Activated naive CD4-positive, alpha-beta T cell treated with anti-CD3 and anti-CD28 coated beads, Interleukin-2, amount 50 U/mL, for 72 hours (primary cell): ENCODE measurements around the gene PRAF2. TPM values are rescaled to one million over a fixed set of nuclear protein-coding genes. Genes with fewer than 3 reads are reported as not detected.

Experiments
- ATAC-seq, 2 donors: fragments of 150-1000 bp; cut with Tn5 transposase; 2 replicates each; pipeline ENCODE4 v1.10.0; 2021; ENCODE audit warnings: mild to moderate bottlenecking in 2 of 2, moderate library complexity in 2 of 2
- DNase-seq, 2 donors: peaks; one replicate each; pipeline ENCODE4 v3.0.0; 2021 to 2022; ENCODE audit warnings: low spot score in 2 of 2
- H3K27ac Mint-ChIP-seq, 2 donors: one replicate each; pipeline ENCODE4 v1.8.0; 2022; ENCODE audit warnings: mild to moderate bottlenecking in 2 of 2, mixed read lengths in 2 of 2
- H3K36me3 Mint-ChIP-seq, 2 donors: one replicate each; pipeline ENCODE4 v1.8.0; 2022; ENCODE audit warnings: mixed read lengths in 2 of 2
- H3K9me3 Mint-ChIP-seq, 2 donors: one replicate each; pipeline ENCODE4 v1.8.0; 2022; ENCODE audit warnings: mixed read lengths in 2 of 2
- total RNA-seq, 2 donors: library from RNA; stranded (reverse); gene quantifications; one replicate each; pipeline ENCODE4 v1.2.3, GENCODE V29; 2022

Gene PRAF2
- total RNA-seq, 2 donors from 2014 or later = 10.9 to 40.9 TPM

DNA sequence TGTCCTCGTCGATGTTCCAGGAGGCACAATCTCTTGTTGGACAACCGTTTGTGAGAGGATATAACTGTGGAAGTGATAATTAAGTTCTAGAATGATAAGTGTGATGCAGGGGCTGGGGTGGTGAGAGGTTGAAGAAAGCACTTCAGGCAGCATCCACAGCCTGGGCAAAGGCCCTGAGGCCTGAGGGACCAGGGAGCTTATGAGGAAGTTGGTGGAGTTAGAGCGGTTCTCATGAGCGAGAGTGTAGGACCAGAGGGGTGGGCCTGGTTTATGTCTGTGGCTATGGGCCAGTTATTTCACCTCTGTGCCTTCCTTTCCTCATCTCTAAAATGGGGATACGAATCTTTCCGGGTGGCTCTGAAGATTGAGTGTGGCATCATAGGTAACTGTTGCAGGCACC lies 12.3 kb downstream of the PRAF2 start:
- no peaks in the 10 kb centered on the region for H3K36me3 Mint-ChIP-seq
- ATAC-seq = no peak

DNA sequence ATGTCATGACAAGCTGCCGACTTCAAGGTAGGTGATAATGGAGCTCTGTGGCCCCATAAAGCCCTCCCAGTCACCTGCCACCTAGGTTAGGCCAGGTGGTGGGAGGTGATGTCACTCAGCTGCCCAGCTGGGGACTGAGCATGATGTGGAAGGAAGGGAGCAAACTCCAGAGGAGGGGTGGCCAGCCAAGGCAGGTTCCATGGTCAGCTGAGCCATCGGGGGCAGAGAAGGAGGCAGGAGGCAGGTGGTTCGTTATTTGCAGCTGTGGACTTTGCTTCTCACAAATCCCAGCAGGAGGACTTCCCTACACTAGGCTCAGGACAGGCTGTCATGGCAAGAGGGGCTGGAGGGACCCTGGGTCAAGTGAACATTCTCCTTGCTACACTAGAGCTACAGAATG lies 12.9 kb downstream of the PRAF2 start:
- DNase-seq (no peak), ATAC-seq (no peak)
- H3K27ac Mint-ChIP-seq = peak overlapping the region in 1 of 2 donors; percentile 61
- no peaks in the 10 kb centered on the region for H3K9me3 Mint-ChIP-seq
- H3K36me3 Mint-ChIP-seq = no peaks in the 10 kb centered on the region

More for the DNA sequence above, 12.3 kb downstream of the PRAF2 start:
- Mint-ChIP-seq H3K27ac (peak overlapping the region in 1 of 2 donors; percentile 61), H3K9me3 (no peaks in the 10 kb centered on the region)
- DNase-seq = no peak

DNA sequence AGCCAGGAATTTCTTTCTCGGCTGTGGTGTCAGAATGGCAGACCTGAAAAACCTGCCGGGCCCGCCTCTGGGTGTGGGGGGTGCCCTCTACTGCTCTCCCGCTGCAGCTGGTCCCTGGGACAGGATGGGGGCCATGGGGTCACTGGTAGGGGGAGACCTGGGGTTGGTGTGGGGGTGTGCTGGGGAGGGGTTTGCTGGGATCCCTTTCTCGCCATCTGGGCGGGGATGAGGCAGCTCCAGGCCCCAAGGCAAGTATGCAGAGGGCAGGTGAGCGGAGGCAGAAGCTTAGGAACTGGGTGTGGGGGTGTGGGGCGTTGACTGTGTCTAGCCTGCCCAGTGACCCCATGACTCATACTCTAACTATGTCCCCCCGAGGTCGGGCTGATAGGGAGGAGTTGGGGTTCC lies 14.1 kb downstream of the PRAF2 start:
- Mint-ChIP-seq H3K36me3 (no peaks in the 10 kb centered on the region), H3K9me3 (no peaks in the 10 kb centered on the region), H3K27ac (no peak overlapping the region)
- DNase-seq = no peak
- ATAC-seq = no peak

DNA sequence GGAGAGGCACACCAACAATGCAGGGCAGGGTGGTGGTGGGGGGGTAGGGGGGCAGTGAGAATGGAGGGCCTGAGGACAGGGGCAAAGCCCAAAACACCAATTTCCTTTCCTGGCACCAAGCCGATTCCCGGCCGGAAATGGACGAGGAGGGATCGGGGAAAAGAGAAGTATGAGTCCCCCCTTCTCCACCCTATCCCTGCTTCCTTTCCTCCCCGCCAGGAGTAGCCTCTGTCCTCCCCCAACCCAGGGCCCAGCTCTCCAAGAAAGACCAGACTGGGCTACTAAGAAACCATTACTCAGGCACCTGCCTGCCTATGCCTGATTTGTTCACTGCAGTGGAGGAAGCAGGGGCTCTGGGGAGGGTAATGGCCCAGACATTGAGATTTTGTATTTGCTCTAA lies 14.6 kb downstream of the PRAF2 start:
- Mint-ChIP-seq H3K9me3 (no peaks in the 10 kb centered on the region), H3K36me3 (peaks cover 0 to 3% of the 10 kb centered on the region in 2 donors), H3K27ac (no peak overlapping the region)
- DNase-seq (no peak), ATAC-seq (no peak)

DNA sequence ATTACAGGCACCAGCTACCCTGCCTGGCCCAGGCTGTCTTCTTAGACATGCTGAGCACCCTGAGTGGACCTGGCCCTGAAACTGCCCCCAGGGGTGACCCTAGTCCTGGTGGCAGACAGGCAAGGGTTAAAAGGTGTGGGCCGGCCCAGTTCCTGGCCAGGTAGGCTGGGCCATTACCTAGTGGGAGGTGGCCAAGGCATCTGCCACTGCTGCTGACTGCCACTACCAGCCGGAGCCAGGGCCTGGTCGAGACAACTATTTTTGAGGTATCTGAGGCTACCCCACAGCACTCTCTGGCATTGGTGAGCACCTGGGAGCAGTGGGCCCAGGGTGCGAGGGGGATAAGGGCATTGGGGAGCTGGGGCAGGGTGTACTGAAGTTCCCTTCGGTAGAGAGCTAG lies 15.0 kb downstream of the PRAF2 start, which contains the start of gene CCDC120:
Gene CCDC120, plus strand, starts transcription at position 206 of the 400 bp plus-strand sequence. CDS start 3,043 bp downstream, outside the sequence.
- peaks cover 0 to 6% of the 10 kb centered on the region in 2 donors for H3K36me3 Mint-ChIP-seq
- DNase-seq (no peak), ATAC-seq (no peak)
- H3K27ac Mint-ChIP-seq = peak within 1 kb of the TSS in 1 of 2 donors; percentile 44
- H3K9me3 Mint-ChIP-seq = no peaks in the 10 kb centered on the region

DNA sequence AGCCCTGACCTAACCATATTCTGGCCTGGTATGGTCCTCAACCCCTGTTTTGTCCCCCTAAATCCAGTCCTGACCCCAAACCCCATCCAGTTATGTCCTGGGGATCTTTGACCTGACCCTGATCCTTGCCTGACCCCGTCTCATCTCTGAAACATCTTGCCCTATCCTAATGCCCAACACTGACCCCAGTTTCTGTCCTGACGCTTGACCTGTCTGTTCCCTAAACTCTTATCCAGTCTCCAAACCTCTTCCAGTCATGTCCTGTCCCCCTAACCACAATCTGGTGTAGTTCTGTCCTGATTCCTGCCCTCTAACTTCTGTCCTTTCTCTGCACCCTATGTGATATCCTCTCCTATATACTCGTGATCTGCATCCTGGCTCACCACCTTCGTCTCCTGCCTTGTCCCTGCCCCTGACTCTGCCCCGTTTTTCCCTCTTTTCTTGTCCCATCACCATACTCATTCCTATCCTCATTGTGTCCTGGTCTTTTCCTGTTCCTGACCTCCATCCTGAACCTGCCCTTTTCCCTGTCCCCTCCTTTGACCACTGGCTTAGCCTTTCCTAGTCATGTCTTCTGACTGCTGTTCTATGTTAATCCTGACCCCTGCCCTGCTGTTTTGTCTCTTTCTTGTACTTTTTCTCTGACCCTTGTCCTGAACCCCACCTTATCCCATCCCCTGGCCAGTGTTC lies 19.6 kb downstream of the PRAF2 start:
- DNase-seq = no peak
- H3K36me3 Mint-ChIP-seq = peaks cover 0 to 6% of the 10 kb centered on the region in 2 donors
- no peak for ATAC-seq
- H3K27ac Mint-ChIP-seq = peak overlapping the region; percentile 89 to 93
- H3K9me3 Mint-ChIP-seq = peaks cover 0 to 5% of the 10 kb centered on the region in 2 donors

DNA sequence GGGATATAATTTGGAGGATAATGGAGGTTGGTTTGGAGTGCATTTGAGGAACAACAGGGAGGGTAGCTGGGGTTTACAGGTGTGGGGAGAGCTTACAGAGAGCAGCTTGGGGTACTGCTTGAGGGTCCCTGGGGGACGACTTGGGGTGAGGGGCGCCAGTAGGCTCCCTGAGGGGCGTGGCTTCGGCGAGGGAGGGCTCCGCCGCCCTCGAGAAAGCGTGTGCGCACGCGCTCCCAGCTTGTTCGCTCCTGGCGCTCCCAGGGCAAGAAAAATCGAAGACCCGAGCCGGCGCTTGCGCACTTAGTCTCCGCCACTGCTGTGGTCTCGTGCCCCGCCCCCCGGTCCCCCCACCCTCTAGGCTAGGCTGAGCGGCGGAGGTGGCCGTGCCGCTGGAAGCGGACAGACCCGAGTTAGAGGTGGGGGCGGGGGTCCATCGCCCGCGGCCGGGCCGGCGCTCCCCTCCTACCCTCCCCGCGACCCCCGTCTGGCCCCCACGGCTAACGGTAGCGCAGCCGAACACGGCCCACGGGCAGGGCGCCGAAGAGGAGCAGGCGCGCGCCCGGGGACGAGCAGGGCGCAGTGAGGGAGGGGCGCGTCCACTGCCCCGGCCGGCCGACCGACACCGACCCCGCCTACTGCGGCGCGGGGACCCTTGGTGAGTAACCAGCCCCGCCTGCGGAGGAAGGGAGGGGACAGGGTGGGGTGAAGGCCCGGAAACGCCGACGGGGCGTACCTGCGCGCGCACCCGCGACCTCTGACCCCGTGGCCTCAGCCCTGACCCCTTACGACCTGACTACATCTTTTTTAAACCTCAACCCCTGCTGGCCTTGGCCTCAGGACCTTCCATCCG lies 20.4 kb downstream of the PRAF2 start:
- peak; percentile 66 to 78 for DNase-seq
- Mint-ChIP-seq H3K36me3 (peaks cover 0 to 6% of the 10 kb centered on the region in 2 donors), H3K9me3 (peaks cover 0 to 5% of the 10 kb centered on the region in 2 donors), H3K27ac (peak overlapping the region; percentile 90 to 93)
- ATAC-seq = peak; percentile 93

DNA sequence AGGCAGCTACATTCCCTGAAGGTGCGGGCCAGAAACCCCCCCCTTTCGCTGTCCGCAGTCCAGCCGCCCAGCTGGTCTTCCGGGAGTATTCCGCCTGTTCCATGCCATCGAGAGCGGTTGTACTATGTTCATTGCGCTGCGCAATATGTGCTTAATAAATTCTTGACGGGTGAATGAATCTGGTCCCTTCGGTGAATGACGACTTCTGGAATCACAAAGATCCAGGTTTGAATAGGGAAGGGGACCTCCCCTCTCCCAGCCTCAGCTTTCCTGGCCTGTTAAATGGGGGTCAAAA lies 29.9 kb downstream of the PRAF2 start:
- peaks cover 6 to 13% of the 10 kb centered on the region in 2 donors for H3K36me3 Mint-ChIP-seq
- DNase-seq (no peak), ATAC-seq (no peak)
- H3K9me3 Mint-ChIP-seq = no peaks in the 10 kb centered on the region
- H3K27ac Mint-ChIP-seq = peak overlapping the region; percentile 55 to 92

DNA sequence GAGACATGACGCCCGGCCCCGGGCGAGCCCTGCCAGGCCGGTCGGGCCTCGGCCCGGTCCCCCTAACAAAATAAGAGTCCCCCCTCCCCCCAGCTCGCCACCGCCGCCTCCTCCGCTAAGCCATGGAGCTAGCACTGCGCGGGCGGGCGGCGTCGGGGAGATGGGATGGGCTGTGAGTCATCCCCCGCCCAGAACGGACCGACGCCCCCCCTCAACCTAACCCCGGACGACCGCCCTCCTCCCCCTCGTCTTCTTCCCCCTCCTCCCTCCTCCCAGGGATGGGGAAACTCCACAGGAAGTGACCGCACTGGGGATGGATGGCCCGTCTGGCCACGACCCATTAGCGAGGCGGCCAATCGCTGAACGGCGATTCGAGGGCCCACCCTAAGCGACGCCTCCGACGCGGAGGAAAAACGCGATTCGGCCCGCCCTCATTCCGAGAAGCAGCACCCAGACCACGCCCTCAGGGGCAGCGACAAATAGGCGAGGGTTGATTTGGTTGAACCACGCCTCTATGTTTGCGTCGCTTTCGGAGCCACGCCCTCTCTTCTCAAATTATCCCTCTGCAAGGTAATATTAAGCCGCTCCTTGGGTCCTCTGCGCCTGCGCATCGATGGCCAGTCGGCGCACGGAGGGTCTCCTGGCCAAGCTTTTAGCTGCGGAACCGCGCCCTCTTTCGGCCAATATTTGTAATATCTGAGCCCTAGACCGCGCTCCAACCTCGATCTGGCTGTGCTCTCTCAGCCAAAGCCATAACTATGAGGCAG lies 30.4 kb downstream of the PRAF2 start, which contains the start of gene TFE3:
Gene TFE3, minus strand, starts transcription at position 138 of the 767 bp plus-strand sequence. Its CDS starts 131 bp downstream, at position 7.
- Mint-ChIP-seq H3K27ac (peak within 1 kb of the TSS; percentile 92 to 96), H3K36me3 (peaks cover 6 to 19% of the 10 kb centered on the region in 2 donors), H3K9me3 (no peaks in the 10 kb centered on the region)
- peak; percentile 88 to 97 for DNase-seq
- ATAC-seq = peak; percentile 92

DNA sequence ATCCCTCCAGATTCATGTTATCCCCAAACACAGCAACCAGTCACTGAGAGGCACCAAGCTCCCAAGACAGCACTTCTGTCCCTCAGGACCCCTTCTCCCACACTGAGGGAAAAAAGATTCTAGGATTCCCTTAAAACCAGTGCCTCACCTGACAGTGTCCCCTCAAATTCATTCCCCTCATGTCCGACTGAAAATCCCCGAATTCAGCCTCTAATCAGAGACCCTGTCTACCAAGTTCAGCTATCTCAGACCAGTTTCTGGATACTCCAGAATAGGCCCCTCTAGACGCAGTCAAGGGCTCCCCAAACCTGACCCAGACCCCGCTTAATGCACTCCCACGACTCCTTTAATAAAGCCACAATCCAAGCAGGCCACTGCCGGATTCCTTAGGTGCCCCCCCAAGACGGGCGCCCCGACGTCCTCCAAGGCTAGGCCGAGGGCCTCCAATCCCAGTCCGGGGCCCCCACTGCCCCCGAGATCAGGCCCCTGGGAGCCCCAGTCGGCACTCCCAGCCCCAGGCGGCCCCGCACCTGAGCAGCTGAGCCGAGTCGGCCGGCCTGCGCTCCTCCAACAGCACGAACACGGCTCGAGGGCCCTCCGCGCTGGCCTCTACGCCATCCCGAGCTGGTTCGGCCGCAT lies 31.1 kb downstream of the PRAF2 start:
- DNase-seq = no peak
- Mint-ChIP-seq H3K9me3 (no peaks in the 10 kb centered on the region), H3K36me3 (peaks cover 6 to 23% of the 10 kb centered on the region in 2 donors), H3K27ac (peak overlapping the region; percentile 92 to 96)
- ATAC-seq = peak in 1 of 2 donors; percentile 9

DNA sequence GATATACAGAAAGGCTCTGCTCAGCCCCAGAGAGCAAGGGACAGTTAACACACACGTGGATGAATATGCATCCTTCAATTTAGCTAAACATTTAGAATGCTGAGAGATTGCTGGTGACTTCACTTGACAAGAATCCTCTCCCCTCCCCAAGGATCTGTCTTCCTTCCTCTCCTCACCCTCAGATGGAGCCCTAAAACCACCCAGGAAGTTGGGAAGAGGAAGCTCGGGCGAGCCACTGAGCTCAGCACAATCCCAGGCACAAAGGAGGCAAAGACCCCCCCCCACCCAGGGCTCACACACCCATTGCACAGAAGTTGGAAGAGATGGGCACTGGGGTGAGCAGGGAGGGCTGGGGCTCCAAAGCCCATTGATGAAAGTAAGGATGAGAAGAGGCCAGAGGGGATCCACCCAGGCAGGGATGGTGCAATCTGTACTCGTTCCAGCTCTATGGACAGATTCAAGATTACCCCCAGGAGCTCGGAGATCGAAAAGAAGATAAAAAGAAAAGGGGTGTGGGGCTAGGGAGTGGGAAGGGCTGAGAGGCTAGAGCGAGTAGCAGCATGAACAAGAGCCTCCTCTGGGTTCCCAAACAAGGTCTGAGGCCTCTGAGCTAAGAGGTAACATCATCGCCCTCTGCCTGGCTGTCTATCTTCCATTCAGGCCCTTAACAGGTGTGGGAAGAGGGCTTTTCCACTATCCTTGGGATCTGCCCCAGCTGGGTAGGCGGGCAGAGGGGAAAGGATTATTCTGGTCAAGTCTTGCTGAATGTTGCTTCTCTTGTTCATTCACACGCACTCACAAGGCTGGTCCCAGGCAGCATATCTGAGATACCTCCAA lies 31.8 kb downstream of the PRAF2 start:
- no peak for ATAC-seq
- Mint-ChIP-seq H3K36me3 (peaks cover 6 to 25% of the 10 kb centered on the region in 2 donors), H3K9me3 (no peaks in the 10 kb centered on the region), H3K27ac (peak overlapping the region; percentile 92 to 96)
- no peak for DNase-seq

DNA sequence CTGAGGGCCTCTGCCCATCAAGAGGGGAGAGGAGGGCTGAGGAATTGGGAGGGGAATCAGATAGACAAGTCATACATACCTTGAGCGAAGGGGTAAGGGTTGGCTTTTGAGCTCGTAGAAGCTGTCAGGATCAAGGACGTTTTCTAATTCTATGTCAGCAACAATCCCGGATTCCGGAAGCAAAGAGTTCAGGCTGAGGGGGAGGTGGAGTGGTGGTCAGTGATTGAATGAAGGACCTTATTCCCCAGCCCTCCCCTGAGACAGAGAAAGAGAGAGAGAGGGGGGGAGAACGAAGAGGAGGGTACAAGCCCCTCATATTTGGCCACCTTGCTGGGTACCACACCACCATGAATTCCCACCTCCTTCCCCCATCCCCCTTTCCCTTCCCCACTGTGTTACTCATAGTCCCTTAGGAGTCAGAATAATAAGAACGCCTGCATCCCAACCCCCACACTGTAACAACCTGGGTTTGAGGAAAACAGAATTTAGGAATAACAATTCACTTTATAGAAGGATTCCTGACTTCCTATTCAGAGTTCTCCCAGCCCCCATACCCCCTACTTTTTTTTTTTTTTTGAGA lies 33.3 kb downstream of the PRAF2 start:
- DNase-seq (no peak), ATAC-seq (no peak)
- Mint-ChIP-seq H3K27ac (peak overlapping the region in 1 of 2 donors; percentile 81), H3K36me3 (peaks cover 6 to 25% of the 10 kb centered on the region in 2 donors), H3K9me3 (no peaks in the 10 kb centered on the region)

DNA sequence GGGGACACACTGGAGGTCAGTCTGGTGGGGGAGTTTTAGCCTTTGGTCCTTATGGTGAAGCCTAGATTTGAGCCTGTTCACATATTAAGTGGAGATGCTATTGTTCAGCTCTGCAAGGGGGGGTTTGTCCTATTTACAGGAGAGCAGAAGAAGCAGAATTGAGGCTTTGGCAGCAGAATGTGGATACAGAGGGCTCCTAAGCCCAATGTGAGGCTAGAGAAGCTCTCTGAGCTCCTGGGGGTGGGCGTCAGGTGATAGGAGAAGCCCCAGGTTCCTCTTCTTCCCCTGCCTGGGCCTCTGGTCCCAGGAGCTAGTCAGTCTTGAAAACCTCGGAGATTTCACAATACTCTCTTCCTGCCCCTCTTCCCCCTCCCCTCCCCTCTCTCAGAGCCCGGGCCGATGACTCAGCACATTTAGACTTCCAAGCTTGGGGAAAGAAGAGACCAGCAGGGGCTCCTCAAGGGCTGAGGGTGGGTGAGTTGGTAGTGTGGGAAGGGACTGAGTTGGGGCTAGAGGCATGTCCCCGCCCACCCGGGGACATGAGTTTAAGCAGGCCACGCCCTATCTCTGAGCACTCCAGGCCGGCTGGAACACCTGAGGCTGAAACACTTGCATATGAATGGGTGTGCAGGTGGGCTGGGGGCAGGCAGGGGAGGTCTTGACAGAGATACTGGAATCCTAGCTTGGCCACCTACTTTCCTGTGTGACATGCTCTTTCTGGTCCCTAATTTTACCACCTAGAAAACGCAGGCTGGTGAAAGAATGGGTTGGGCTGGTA lies 34.0 kb downstream of the PRAF2 start:
- DNase-seq (no peak), ATAC-seq (peak in 1 of 2 donors; percentile 13)
- H3K36me3 Mint-ChIP-seq = peaks cover 6 to 25% of the 10 kb centered on the region in 2 donors
- H3K27ac Mint-ChIP-seq = peak overlapping the region in 1 of 2 donors; percentile 81
- no peaks in the 10 kb centered on the region for H3K9me3 Mint-ChIP-seq

DNA sequence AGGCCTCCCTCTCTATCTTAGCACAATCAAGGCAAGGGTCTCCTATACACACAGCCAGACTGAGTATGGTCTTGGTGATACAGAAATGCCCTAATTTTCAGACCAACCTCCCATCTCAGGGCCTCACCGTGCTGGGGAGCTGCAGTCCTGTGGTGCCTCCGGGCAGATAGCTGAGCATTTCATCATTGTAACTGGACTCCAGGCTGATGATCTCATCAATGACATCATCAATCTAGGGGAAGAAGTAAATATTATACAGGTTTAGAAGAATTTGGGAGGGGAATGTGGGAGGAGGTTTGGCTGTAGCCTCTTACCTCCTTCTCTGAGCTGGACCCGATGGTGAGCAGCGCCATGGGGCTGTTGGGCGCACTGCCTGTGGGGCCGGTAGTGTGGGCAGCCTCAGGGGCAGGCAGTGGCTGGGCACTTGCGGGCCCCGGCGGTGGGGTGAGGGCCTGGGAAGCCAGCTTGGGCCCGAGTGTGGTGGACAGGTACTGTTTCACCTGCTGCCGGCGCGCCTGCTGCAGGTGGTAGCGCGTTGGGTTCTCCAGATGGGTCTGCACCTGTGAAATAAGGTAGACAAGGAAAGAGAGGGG lies 35.8 kb downstream of the PRAF2 start:
- no peak for DNase-seq
- ATAC-seq = no peak
- no peaks in the 10 kb centered on the region for H3K9me3 Mint-ChIP-seq
- peaks cover 6 to 32% of the 10 kb centered on the region in 2 donors for H3K36me3 Mint-ChIP-seq
- no peak overlapping the region for H3K27ac Mint-ChIP-seq
